Measurements from ENCODE around the gene AFF1. TPM values are rescaled to one million over a fixed set of nuclear protein-coding genes. Genes with fewer than 3 reads are reported as not detected.
A peak's percentile ranks its signal among the peaks of the same experiment; 100 is the strongest.

The AFF1 gene
- total and polyA plus RNA-seq, 5 experiments from 2014 or later, result 9.0 to 55.8 (median 13.7) TPM

GRCh38 chr4:86927843-86928395, 6.9 kb upstream of the AFF1 start:
- Mint-ChIP-seq H3K4me1 (peaks cover 0 to 14% (median 2%) of the 10 kb centered on the region in 4 donors), H3K36me3 (peaks cover 0 to 11% (median 9%) of the 10 kb centered on the region in 3 donors), H3K27me3 (no peaks in the 10 kb centered on the region), H3K9me3 (no peaks in the 10 kb centered on the region), H3K4me3 (no peak overlapping the region), H3K27ac (peak overlapping the region in 3 of 10 donors; percentile 12 to 65 (median 55))
- ATAC-seq (no peak), DNase-seq (no peak)
- POLR2A ChIA-PET, result no interaction called here

GRCh38 chr4:86928400-86929255, 6.2 kb upstream of the AFF1 start:
- DNase-seq, result no peak
- Mint-ChIP-seq H3K36me3 (peaks cover 0 to 11% (median 9%) of the 10 kb centered on the region in 3 donors), H3K4me3 (no peak overlapping the region), H3K9me3 (no peaks in the 10 kb centered on the region), H3K27ac (peak overlapping the region in 5 of 10 donors; percentile 7 to 67 (median 44)), H3K27me3 (no peaks in the 10 kb centered on the region), H3K4me1 (peaks cover 3 to 15% (median 4%) of the 10 kb centered on the region in 4 donors)
- POLR2A ChIA-PET, result interaction anchor here (0.6 kb wide), 1 partner anchor 1588 kb away, joined by 3 read pairs; no protein-coding TSS in a partner anchor
- ATAC-seq, result no peak

- POLR2A ChIA-PET, result interaction anchor here (0.5 to 6.7 kb wide), 17 partner anchors 12 to 1352 kb away, joined by 3 to 162 read pairs (median 5); partner anchors contain the start of genes HSD17B11, KLHL8 and PPM1K
- Mint-ChIP-seq H3K4me3 (peak overlapping the region; percentile 85 to 94 (median 90)), H3K4me1 (peaks cover 26 to 44% (median 43%) of the 10 kb centered on the region in 4 donors), H3K27me3 (no peaks in the 10 kb centered on the region), H3K9me3 (no peaks in the 10 kb centered on the region), H3K27ac (peak overlapping the region; percentile 77 to 95 (median 92)), H3K36me3 (peaks cover 0 to 9% (median 6%) of the 10 kb centered on the region in 3 donors)
- DNase-seq (no peak), ATAC-seq (peak in 1 of 2 donors; percentile 0)
Measured at GRCh38 chr4:86934147-86934770, 552 bp upstream of the AFF1 start.

GRCh38 chr4:86935566-86935852, 698 bp downstream of the AFF1 start:
- peaks cover 0 to 4% (median 4%) of the 10 kb centered on the region in 3 donors for H3K36me3 Mint-ChIP-seq
- H3K27ac Mint-ChIP-seq, result peak overlapping the region; percentile 93 to 98 (median 96)
- H3K4me3 Mint-ChIP-seq, result peak overlapping the region; percentile 85 to 97 (median 96)
- no peaks in the 10 kb centered on the region for H3K9me3 Mint-ChIP-seq
- H3K27me3 Mint-ChIP-seq, result no peaks in the 10 kb centered on the region
- ATAC-seq (no peak), DNase-seq (peak in 2 of 10 donors; percentile 28 to 30)
- POLR2A ChIA-PET, result interaction anchor here (0.6 to 6.7 kb wide), 11 partner anchors 10 to 285 kb away, joined by 3 to 162 read pairs (median 7); partner anchors contain the start of gene KLHL8
- peaks cover 33 to 56% (median 55%) of the 10 kb centered on the region in 4 donors for H3K4me1 Mint-ChIP-seq

GRCh38 chr4:86935853-86936733, 1.3 kb downstream of the AFF1 start:
- peak; percentile 49 to 56 for ATAC-seq
- Mint-ChIP-seq H3K27me3 (no peaks in the 10 kb centered on the region), H3K9me3 (no peaks in the 10 kb centered on the region), H3K36me3 (peaks cover 0 to under 1% (median under 1%) of the 10 kb centered on the region in 3 donors), H3K4me3 (peak overlapping the region; percentile 85 to 97 (median 96)), H3K4me1 (peaks cover 33 to 62% (median 58%) of the 10 kb centered on the region in 4 donors), H3K27ac (peak overlapping the region; percentile 93 to 98 (median 96))
- POLR2A ChIA-PET, result interaction anchor here (0.7 to 6.7 kb wide), 10 partner anchors 9 to 284 kb away, joined by 3 to 162 read pairs (median 4); partner anchors contain the start of gene KLHL8
- peak; percentile 40 to 81 (median 66) for DNase-seq

- peak overlapping the region; percentile 29 to 94 (median 83) for H3K27ac Mint-ChIP-seq
- POLR2A ChIA-PET, result interaction anchor here (1.2 to 6.7 kb wide), 2 partner anchors 67 to 135 kb away, joined by 3 to 162 read pairs; no protein-coding TSS in a partner anchor
- peak in 2 of 10 donors; percentile 18 to 23 for DNase-seq
Measured at GRCh38 chr4:86938771-86939520, 4.1 kb downstream of the AFF1 start.

GRCh38 chr4:86939729-86940575, 5.1 kb downstream of the AFF1 start:
- peak overlapping the region; percentile 1 to 81 (median 56) for H3K4me3 Mint-ChIP-seq
- POLR2A ChIA-PET, result interaction anchor here (0.7 to 6.7 kb wide), 3 partner anchors 18 to 134 kb away, joined by 3 to 162 read pairs (median 3); no protein-coding TSS in a partner anchor
- no peaks in the 10 kb centered on the region for H3K9me3 Mint-ChIP-seq
- H3K4me1 Mint-ChIP-seq, result peaks cover 34 to 86% (median 66%) of the 10 kb centered on the region in 4 donors
- H3K27ac Mint-ChIP-seq, result peak overlapping the region; percentile 29 to 94 (median 83)
- DNase-seq (peak in 4 of 10 donors; percentile 12 to 20 (median 16)), ATAC-seq (peak in 1 of 2 donors; percentile 3)
- no peaks in the 10 kb centered on the region for H3K27me3 Mint-ChIP-seq
- H3K36me3 Mint-ChIP-seq, result no peaks in the 10 kb centered on the region

More at GRCh38 chr4:86938771-86939520, 4.1 kb downstream of the AFF1 start:
- Mint-ChIP-seq H3K9me3 (no peaks in the 10 kb centered on the region), H3K4me3 (peak overlapping the region in 9 of 10 donors; percentile 11 to 81 (median 61)), H3K27me3 (no peaks in the 10 kb centered on the region), H3K4me1 (peaks cover 34 to 81% (median 62%) of the 10 kb centered on the region in 4 donors), H3K36me3 (no peaks in the 10 kb centered on the region)
- ATAC-seq, result no peak

- H3K27me3 Mint-ChIP-seq, result no peaks in the 10 kb centered on the region
- peak overlapping the region in 3 of 10 donors; percentile 8 to 94 (median 53) for H3K27ac Mint-ChIP-seq
- peak overlapping the region in 1 of 10 donors; percentile 5 for H3K4me3 Mint-ChIP-seq
- POLR2A ChIA-PET, result interaction anchor here (0.7 to 6.7 kb wide), 3 partner anchors 17 to 65 kb away, joined by 3 to 162 read pairs (median 3); no protein-coding TSS in a partner anchor
- H3K9me3 Mint-ChIP-seq, result no peaks in the 10 kb centered on the region
- no peak for DNase-seq
- H3K36me3 Mint-ChIP-seq, result no peaks in the 10 kb centered on the region
- no peak for ATAC-seq
- peaks cover 32 to 92% (median 67%) of the 10 kb centered on the region in 4 donors for H3K4me1 Mint-ChIP-seq
Measured at GRCh38 chr4:86940920-86941460, 6.2 kb downstream of the AFF1 start.

- Mint-ChIP-seq H3K27ac (peak overlapping the region in 3 of 10 donors; percentile 22 to 63 (median 44)), H3K4me3 (no peak overlapping the region)
Measured at GRCh38 chr4:86942185-86942666, 7.4 kb downstream of the AFF1 start.

More at GRCh38 chr4:86942185-86942666, 7.4 kb downstream of the AFF1 start:
- POLR2A ChIA-PET, result interaction anchor here (1.2 kb wide), 1 partner anchor 64 kb away, joined by 3 read pairs; no protein-coding TSS in a partner anchor
- Mint-ChIP-seq H3K4me1 (peaks cover 32 to 89% (median 65%) of the 10 kb centered on the region in 4 donors), H3K27me3 (no peaks in the 10 kb centered on the region), H3K36me3 (no peaks in the 10 kb centered on the region), H3K9me3 (no peaks in the 10 kb centered on the region)
- ATAC-seq (no peak), DNase-seq (no peak)

Measured in naive thymus-derived CD8-positive, alpha-beta T cell (primary cell).